Bronchus fibroblast of lung (primary cell): ENCODE measurements around the gene TRUB2. TPM values are rescaled to one million over a fixed set of nuclear protein-coding genes. Genes with fewer than 3 reads are reported as not detected.

Experiments
- total RNA-seq: library from RNA; depleted of rRNA; stranded (reverse); fragments of >200 nt; gene quantifications from 2 replicates; pipeline ENCODE4 v1.2.3, GENCODE V29; 2015

TRUB2 gene
- 11.1 and 15.5 TPM in 2 replicates for total RNA-seq

GRCh38 chr9:128322404-128323211 is at the start of gene TRUB2, which contains the start of gene COQ4:
TRUB2 (minus strand) TSS chr9:128322447; CDS start chr9:128322408, 39 bp downstream.
COQ4 (plus strand) TSS chr9:128322839; CDS start chr9:128322859, 20 bp downstream.

GRCh38 chr9:128370752-128371629 is 48.7 kb upstream of the TRUB2 start, which contains the start of gene URM1:
URM1 (plus strand) TSS chr9:128371374; CDS start chr9:128371381, 7 bp downstream.

GRCh38 chr9:128339761-128340690 is 17.8 kb upstream of the TRUB2 start, which contains the start of gene SLC27A4:
SLC27A4 (plus strand) TSS chr9:128340527; CDS start chr9:128343133, 2,606 bp downstream.

GRCh38 chr9:128276008-128276573 is 46.2 kb downstream of the TRUB2 start, which contains the start of gene SWI5:
SWI5 (plus strand) TSS chr9:128276276.

GRCh38 chr9:128275198-128276007 is 46.8 kb downstream of the TRUB2 start, which contains the start of gene GOLGA2:
GOLGA2 (minus strand) TSS chr9:128276007; CDS start chr9:128275976, 31 bp downstream.

Other genes starting within 250 kb of the TRUB2 start
- 63.5 and 70.3 TPM in 2 replicates for gene PTGES2, start 194.7 kb downstream of the TRUB2 start, total RNA-seq
- not detected in 2 replicates for gene LCN2, start 173.0 kb downstream of the TRUB2 start, total RNA-seq
- 188 and 202 TPM in 2 replicates for gene BBLN, start 162.2 kb downstream of the TRUB2 start, total RNA-seq
- 60.9 and 68.8 TPM in 2 replicates for gene CIZ1, start 130.9 kb downstream of the TRUB2 start, total RNA-seq
- 4.5 and 5.7 TPM in 2 replicates for gene DNM1, start 119.1 kb downstream of the TRUB2 start, total RNA-seq
- gene GOLGA2, start 46.4 kb downstream of the TRUB2 start, total RNA-seq, result 90.8 and 91.0 TPM in 2 replicates
- gene SWI5, start 46.2 kb downstream of the TRUB2 start, total RNA-seq, result 44.6 and 49.2 TPM in 2 replicates
- 48.3 and 53.5 TPM in 2 replicates for gene COQ4, start 392 bp upstream of the TRUB2 start, total RNA-seq
- 20.7 and 21.1 TPM in 2 replicates for gene SLC27A4, start 18.1 kb upstream of the TRUB2 start, total RNA-seq
- 43.3 and 45.6 TPM in 2 replicates for gene URM1, start 48.9 kb upstream of the TRUB2 start, total RNA-seq
- gene CERCAM, start 98.4 kb upstream of the TRUB2 start, total RNA-seq, result 58.6 and 63.5 TPM in 2 replicates
- 41.8 and 44.0 TPM in 2 replicates for gene ODF2, start 133.6 kb upstream of the TRUB2 start, total RNA-seq
- gene GLE1, start 182.3 kb upstream of the TRUB2 start, total RNA-seq, result 28.1 TPM in 2 replicates
- gene SPTAN1, start 230.1 kb upstream of the TRUB2 start, total RNA-seq, result 115 and 117 TPM in 2 replicates